Hepatocyte (in vitro differentiated cells): ENCODE data around the gene LSG1.

Experiments
- CTCF ChIP-seq: fragments of 200-600 bp; sonication (generic); IDR thresholded peaks from 2 replicates; pipeline ENCODE4 v1.5.1; 2016; ENCODE audit warnings: antibody characterized with exemption, mild to moderate bottlenecking; ENCODE audit not compliant: poor library complexity
- EZH2 ChIP-seq: fragments of 200-600 bp; sonication (generic); IDR thresholded peaks from 2 replicates; pipeline ENCODE4 v1.6.1; 2016; ENCODE audit warnings: antibody characterized with exemption, mild to moderate bottlenecking, borderline replicate concordance

GRCh38 chr3:194617827-194618226, 54.2 kb downstream of the LSG1 start:
- TF ChIP-seq CTCF (no peak), EZH2 (no peak)
